Suprapubic skin (tissue), 4 donors: Measurements from ENCODE around the gene RING1. TPM values are rescaled to one million over a fixed set of nuclear protein-coding genes. Genes with fewer than 3 reads are reported as not detected.

Source experiments
- DNase-seq, 2 donors: peaks; one replicate each; pipeline ENCODE4 v3.0.0-alpha.2; 2019; ENCODE audit warnings: low spot score in 2 of 2
- H3K27ac ChIP-seq: fragments of 200-600 bp; sonication (generic); one replicate; pipeline ENCODE4 v1.5.1; 2019
- H3K27me3 ChIP-seq: fragments of 200-600 bp; sonication (generic); one replicate; pipeline ENCODE4 v1.5.1; 2019
- H3K36me3 ChIP-seq: fragments of 200-600 bp; sonication (generic); one replicate; pipeline ENCODE4 v1.5.1; 2019
- H3K4me1 ChIP-seq: fragments of 200-600 bp; sonication (generic); one replicate; pipeline ENCODE4 v1.5.1; 2019
- H3K4me3 ChIP-seq: fragments of 200-600 bp; sonication (generic); one replicate; pipeline ENCODE4 v1.5.1; 2019; ENCODE audit warnings: mild to moderate bottlenecking
- H3K9me3 ChIP-seq: fragments of 200-600 bp; sonication (generic); one replicate; pipeline ENCODE4 v1.5.1; 2019
- CTCF ChIP-seq, 2 donors: fragments of 200-600 bp in 1 of 2; fragments of 450-650 bp in 1 of 2; sonication (generic) in 1 of 2; IDR thresholded peaks; one replicate each; pipeline ENCODE4 v1.5.1; 2016 to 2019; ENCODE audit warnings: antibody characterized with exemption in 2 of 2, mild to moderate bottlenecking in 1 of 2, moderate library complexity in 1 of 2
- EP300 ChIP-seq: sonication (generic); formaldehyde crosslinking; IDR thresholded peaks from one replicate; pipeline ENCODE4 v1.6.1; 2017; ENCODE audit warnings: antibody characterized with exemption
- POLR2A ChIP-seq, 2 donors: fragments of 450-650 bp; IDR thresholded peaks; one replicate each; pipeline ENCODE4 v1.6.1; 2017; ENCODE audit warnings: antibody characterized with exemption in 2 of 2, mild to moderate bottlenecking in 2 of 2, moderate library complexity in 2 of 2
- POLR2AphosphoS5 ChIP-seq, 3 donors: sonication (generic); formaldehyde crosslinking; IDR thresholded peaks; one replicate each; pipeline ENCODE4 v1.6.1; 2017; ENCODE audit warnings: antibody characterized with exemption in 3 of 3
- WGBS: methylation state at CpG from one replicate; pipeline ENCODE4 v1.1.5; 2018; 5-methylcytosine and 5-hydroxymethylcytosine counted together
- total RNA-seq, 4 donors: library from RNA; depleted of rRNA; stranded (reverse); fragments of >200 nt; gene quantifications; one replicate each; pipeline ENCODE4 v1.1.0, GENCODE V29; 2016

RING1 gene
- total RNA-seq, 4 donors from 2014 or later: 11.5 to 18.1 (median 14.9) TPM

GRCh38 chr6:33201147-33201545 lies 7.2 kb upstream of the RING1 start:
- Histone ChIP-seq H3K9me3 (no peaks in the 10 kb centered on the region), H3K27ac (peak overlapping the region; percentile 96), H3K27me3 (no peaks in the 10 kb centered on the region), H3K4me1 (peaks cover 66% of the 10 kb centered on the region), H3K36me3 (peaks cover 25% of the 10 kb centered on the region), H3K4me3 (peak overlapping the region; percentile 77)
- no peak for DNase-seq
- WGBS: 6% methylated on average over 14 of the region's 14 CpGs
- TF ChIP-seq EP300: no peak
- no peak for TF ChIP-seq POLR2A (IDR thresholded peaks at IDR 0.05)
- TF ChIP-seq POLR2AphosphoS5 (IDR thresholded peaks at IDR 0.05): no peak
- TF ChIP-seq CTCF (IDR thresholded peaks at IDR 0.05): no peak

GRCh38 chr6:33201935-33202334 lies 6.4 kb upstream of the RING1 start:
- TF ChIP-seq POLR2A (IDR thresholded peaks at IDR 0.05) (no peak), EP300 (no peak), POLR2AphosphoS5 (IDR thresholded peaks at IDR 0.05) (no peak)
- Histone ChIP-seq H3K36me3 (peaks cover 20% of the 10 kb centered on the region), H3K9me3 (no peaks in the 10 kb centered on the region), H3K27me3 (no peaks in the 10 kb centered on the region), H3K4me1 (peaks cover 69% of the 10 kb centered on the region), H3K4me3 (peak overlapping the region; percentile 77), H3K27ac (no peak overlapping the region)
- DNase-seq: peak in 1 of 2 donors; percentile 34
- WGBS: 77% methylated on average over 6 of the region's 6 CpGs

GRCh38 chr6:33202799-33203198 lies 5.5 kb upstream of the RING1 start:
- TF ChIP-seq CTCF (IDR thresholded peaks at IDR 0.05): no peak
- TF ChIP-seq EP300: no peak
- TF ChIP-seq POLR2A (IDR thresholded peaks at IDR 0.05): no peak
- no peak for TF ChIP-seq POLR2AphosphoS5 (IDR thresholded peaks at IDR 0.05)
- WGBS: 93% methylated on average over 6 of the region's 6 CpGs
- no peak overlapping the region for H3K27ac ChIP-seq
- peak in 1 of 2 donors; percentile 24 for DNase-seq
- H3K9me3 ChIP-seq: no peaks in the 10 kb centered on the region
- no peak overlapping the region for H3K4me3 ChIP-seq
- peaks cover 69% of the 10 kb centered on the region for H3K4me1 ChIP-seq
- no peaks in the 10 kb centered on the region for H3K27me3 ChIP-seq
- H3K36me3 ChIP-seq: peaks cover 20% of the 10 kb centered on the region

- Histone ChIP-seq H3K36me3 (peaks cover 20% of the 10 kb centered on the region), H3K27ac (no peak overlapping the region), H3K4me1 (peaks cover 62% of the 10 kb centered on the region), H3K9me3 (no peaks in the 10 kb centered on the region), H3K4me3 (no peak overlapping the region), H3K27me3 (no peaks in the 10 kb centered on the region)
- DNase-seq: peak in 1 of 2 donors; percentile 56
- WGBS: 86% methylated on average over 7 of the region's 7 CpGs
- TF ChIP-seq CTCF (IDR thresholded peaks at IDR 0.05) (no peak), POLR2A (IDR thresholded peaks at IDR 0.05) (no peak), POLR2AphosphoS5 (IDR thresholded peaks at IDR 0.05) (no peak), EP300 (no peak)
Observed at GRCh38 chr6:33203443-33204164, 4.7 kb upstream of the RING1 start.

GRCh38 chr6:33204165-33204414 lies 4.2 kb upstream of the RING1 start:
- Histone ChIP-seq H3K36me3 (peaks cover 20% of the 10 kb centered on the region), H3K4me3 (peak overlapping the region; percentile 81), H3K4me1 (peaks cover 63% of the 10 kb centered on the region), H3K27me3 (no peaks in the 10 kb centered on the region), H3K27ac (no peak overlapping the region), H3K9me3 (no peaks in the 10 kb centered on the region)
- no peak for DNase-seq
- 11% methylated on average over 4 of the region's 4 CpGs for WGBS
- TF ChIP-seq POLR2A (IDR thresholded peaks at IDR 0.05) (no peak), CTCF (IDR thresholded peaks at IDR 0.05) (no peak), EP300 (no peak)
